HCT116 (cell line): ENCODE data around the gene SCARB1. TPM values are rescaled to one million over a fixed set of nuclear protein-coding genes. Genes with fewer than 3 reads are reported as not detected.

Experiments
- ATAC-seq: fragments of 200-7000 bp; cut with Tn5 transposase; 2 replicates; pipeline ENCODE4 v1.9.1; 2020; ENCODE audit warnings: mild to moderate bottlenecking, moderate library complexity
- BruUV-seq: library from RNA; stranded (reverse); fragments of 400-500 nt; replicated peaks from 2 replicates; lab custom pipeline; 2021; lab: Mats Ljungman, UMichigan
- CTCF ChIA-PET: fragments of 300-600 bp; sonication (Branson Sonifier 250); formaldehyde crosslinking; loops from one replicate; lab custom pipeline; 2021; ENCODE audit warnings: antibody characterized with exemption; lab: Charles Lee
- POLR2A ChIA-PET: fragments of 300-600, 350-600 bp; sonication (Branson Sonifier 250); formaldehyde crosslinking; loops from one replicate; lab custom pipeline; 2021; ENCODE audit warnings: antibody characterized with exemption; lab: Charles Lee
- RAD21 ChIA-PET, 2 experiments: fragments of 300-600 bp; sonication (Branson Sonifier 250); formaldehyde crosslinking; loops; one replicate each; lab custom pipeline; 2023; ENCODE audit warnings: low total read pairs in 2 of 2; ENCODE audit not compliant: uncharacterized antibody in 2 of 2, unreplicated experiment in 2 of 2, low non-redundant PET in 1 of 2; lab: Charles Lee
- DNase-seq: peaks from one replicate; pipeline ENCODE4 v3.0.0-alpha.2; 2010; ENCODE audit warnings: low read depth, low spot score
- H2AFZ ChIP-seq: fragments of 200-600 bp; shearing (Covaris generic), sonication (generic); 2 replicates; pipeline ENCODE4 v1.6.1; 2017; ENCODE audit warnings: low read depth, mixed run types, mixed read lengths, antibody characterized with exemption, low read length; ENCODE audit not compliant: poor library complexity, severe bottlenecking
- H3K27ac ChIP-seq: 2 replicates; pipeline ENCODE4 v1.5.1; 2012; ENCODE audit warnings: low read depth, low read length
- H3K27me3 ChIP-seq: fragments of 200-600 bp; sonication (generic); 2 replicates; pipeline ENCODE4 v1.6.1; 2016; ENCODE audit warnings: mixed run types, low read length, mixed read lengths; ENCODE audit not compliant: insufficient read depth
- H3K36me3 ChIP-seq, 2 experiments: fragments of 200-500 bp in 1 of 2; fragments of 200-600 bp in 1 of 2; sonication (Bioruptor generic) in 1 of 2; sonication (generic) in 1 of 2; 2 replicates each; pipeline versions ENCODE4 v1.5.1 to v1.6.1; 2014 to 2016; ENCODE audit warnings: low read length in 2 of 2, inconsistent platforms in 1 of 2, mixed read lengths in 1 of 2, mixed run types in 1 of 2; ENCODE audit not compliant: insufficient read depth in 2 of 2, control insufficient read depth in 1 of 2
- H3K4me1 ChIP-seq, 2 experiments: fragments of 200-600 bp in 1 of 2; sonication (generic) in 1 of 2; 2 replicates each; pipeline versions ENCODE4 v1.5.1 to v1.6.1; 2012 to 2017; ENCODE audit warnings: low read length in 2 of 2, inconsistent platforms in 1 of 2, mild to moderate bottlenecking in 1 of 2, mixed read lengths in 1 of 2, mixed run types in 1 of 2, moderate library complexity in 1 of 2; ENCODE audit not compliant: insufficient read depth in 2 of 2, control insufficient read depth in 1 of 2
- H3K4me2 ChIP-seq: fragments of 200-600 bp; sonication (generic); 2 replicates; pipeline ENCODE4 v1.6.1; 2017; ENCODE audit warnings: mixed run types, low read length, mixed read lengths
- H3K4me3 ChIP-seq, 2 experiments: fragments of 200-600 bp in 1 of 2; sonication (generic) in 1 of 2; replicated peaks in 1 of 2; 2 replicates each; pipeline ENCODE4 v1.5.1; 2011 to 2016; ENCODE audit warnings: low read length in 2 of 2, control low read depth in 1 of 2, low read depth in 1 of 2, mild to moderate bottlenecking in 1 of 2, mixed read lengths in 1 of 2, mixed run types in 1 of 2
- H3K79me2 ChIP-seq: fragments of 200-600 bp; sonication (generic); 2 replicates; pipeline ENCODE4 v1.6.1; 2017; ENCODE audit warnings: mild to moderate bottlenecking, mixed run types, low read length, moderate library complexity, mixed read lengths; ENCODE audit not compliant: insufficient read depth
- H3K9ac ChIP-seq: fragments of 200-600 bp; sonication (generic); 2 replicates; pipeline ENCODE4 v1.6.1; 2016; ENCODE audit warnings: low read length, mixed read lengths
- H3K9me2 ChIP-seq: fragments of 200-600 bp; sonication (generic), shearing (Covaris generic); 2 replicates; pipeline ENCODE4 v1.6.1; 2017; ENCODE audit warnings: mixed run types, mild to moderate bottlenecking, moderate library complexity; ENCODE audit not compliant: insufficient read depth
- H3K9me3 ChIP-seq, 2 experiments: fragments of 200-500 bp in 1 of 2; fragments of 200-600 bp in 1 of 2; sonication (Bioruptor generic) in 1 of 2; sonication (generic) in 1 of 2; 2 replicates each; pipeline ENCODE4 v1.6.1; 2014 to 2017; ENCODE audit warnings: low read length in 2 of 2, mixed read lengths in 2 of 2, inconsistent platforms in 1 of 2, low read depth in 1 of 2, mild to moderate bottlenecking in 1 of 2, mixed run types in 1 of 2, moderate library complexity in 1 of 2; ENCODE audit not compliant: control insufficient read depth in 1 of 2, insufficient read depth in 1 of 2
- H4K20me1 ChIP-seq: fragments of 200-600 bp; sonication (generic), shearing (Covaris generic); 2 replicates; pipeline ENCODE4 v1.6.1; 2017; ENCODE audit warnings: mixed run types, mild to moderate bottlenecking, moderate library complexity; ENCODE audit not compliant: insufficient read depth
- SIN3A ChIP-seq: IDR thresholded peaks from 2 replicates; pipeline ENCODE4 v1.6.1; 2012; ENCODE audit warnings: low read depth
- SRF ChIP-seq: IDR thresholded peaks from 2 replicates; pipeline ENCODE4 v1.6.1; 2012; ENCODE audit warnings: low read depth
- YY1 ChIP-seq: IDR thresholded peaks from 2 replicates; pipeline ENCODE4 v1.6.1; 2011; ENCODE audit warnings: low read length, low read depth, moderate library complexity, mild to moderate bottlenecking; ENCODE audit not compliant: insufficient replicate concordance; ENCODE audit errors: extremely low read depth
- ZFX ChIP-seq: fragments of 450-650 bp; IDR thresholded peaks from 2 replicates; pipeline ENCODE4 v1.6.1; 2017
- intact Hi-C: fragments of 100-400 bp; cut with micrococcal nuclease; formaldehyde crosslinking; loops from 2 replicates; pipeline ENCODE4 v1.10.0; 2022
- total RNA-seq: library from RNA; stranded (reverse); gene quantifications from one replicate; pipeline ENCODE4 v1.2.1, GENCODE V29; 2021; ENCODE audit not compliant: unreplicated experiment
- TF ChIP-seq, protein P1 (sequence below): IDR thresholded peaks from 2 replicates; pipeline ENCODE4 v1.6.1; 2012; ENCODE audit warnings: low read depth
- TF ChIP-seq, protein P2 (sequence below), 3 experiments: fragments of 200-600 bp in 1 of 3; sonication (generic) in 1 of 3; IDR thresholded peaks in 2 of 3; conservative IDR thresholded peaks in 1 of 3; 2 replicates each; pipeline ENCODE4 v1.5.1; 2012 to 2017; ENCODE audit warnings: low read depth in 2 of 3, low read length in 2 of 3, antibody characterized with exemption in 1 of 3, borderline replicate concordance in 1 of 3, control low read depth in 1 of 3, mild to moderate bottlenecking in 1 of 3, mixed read lengths in 1 of 3, mixed run types in 1 of 3, moderate library complexity in 1 of 3; ENCODE audit not compliant: insufficient read depth in 1 of 3

The SCARB1 gene
- total RNA-seq, 1 experiment from 2014 or later, result 95.5 TPM

DNA sequence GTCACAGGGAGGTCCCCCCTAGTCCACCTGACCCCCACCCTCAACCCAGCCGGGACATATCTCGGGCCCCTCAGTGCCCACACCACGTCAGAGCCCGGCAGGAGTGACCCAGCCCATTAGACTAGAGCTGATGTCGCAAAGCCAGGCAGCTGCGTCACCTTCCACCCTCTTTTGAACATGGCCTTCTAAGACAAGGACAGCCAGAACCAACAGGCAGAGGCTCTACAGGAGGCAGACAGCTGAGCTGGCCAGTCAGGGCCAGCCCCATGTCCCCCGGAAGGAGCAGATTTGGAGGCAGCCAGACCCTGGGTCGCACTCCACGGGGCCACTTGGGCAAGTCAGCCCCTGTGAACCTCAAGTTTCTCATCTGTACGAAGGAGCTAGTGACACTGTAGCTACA is 44.1 kb downstream of the SCARB1 start:
- Histone ChIP-seq H3K27ac (no peak overlapping the region), H2AFZ (no peak overlapping the region), H4K20me1 (no peaks in the 10 kb centered on the region), H3K79me2 (peaks cover 47% of the 10 kb centered on the region), H3K4me2 (no peak overlapping the region), H3K27me3 (no peaks in the 10 kb centered on the region), H3K9me3 (no peaks in the 10 kb centered on the region), H3K9ac (no peak overlapping the region), H3K4me1 (peaks cover 4 to 5% of the 10 kb centered on the region in 2 experiments), H3K36me3 (peaks cover 0 to 6% of the 10 kb centered on the region in 2 experiments; a peak in 2 of 4 replicates), H3K9me2 (no peaks in the 10 kb centered on the region), H3K4me3 (no peak overlapping the region)
- TF ChIP-seq, protein P1, sequence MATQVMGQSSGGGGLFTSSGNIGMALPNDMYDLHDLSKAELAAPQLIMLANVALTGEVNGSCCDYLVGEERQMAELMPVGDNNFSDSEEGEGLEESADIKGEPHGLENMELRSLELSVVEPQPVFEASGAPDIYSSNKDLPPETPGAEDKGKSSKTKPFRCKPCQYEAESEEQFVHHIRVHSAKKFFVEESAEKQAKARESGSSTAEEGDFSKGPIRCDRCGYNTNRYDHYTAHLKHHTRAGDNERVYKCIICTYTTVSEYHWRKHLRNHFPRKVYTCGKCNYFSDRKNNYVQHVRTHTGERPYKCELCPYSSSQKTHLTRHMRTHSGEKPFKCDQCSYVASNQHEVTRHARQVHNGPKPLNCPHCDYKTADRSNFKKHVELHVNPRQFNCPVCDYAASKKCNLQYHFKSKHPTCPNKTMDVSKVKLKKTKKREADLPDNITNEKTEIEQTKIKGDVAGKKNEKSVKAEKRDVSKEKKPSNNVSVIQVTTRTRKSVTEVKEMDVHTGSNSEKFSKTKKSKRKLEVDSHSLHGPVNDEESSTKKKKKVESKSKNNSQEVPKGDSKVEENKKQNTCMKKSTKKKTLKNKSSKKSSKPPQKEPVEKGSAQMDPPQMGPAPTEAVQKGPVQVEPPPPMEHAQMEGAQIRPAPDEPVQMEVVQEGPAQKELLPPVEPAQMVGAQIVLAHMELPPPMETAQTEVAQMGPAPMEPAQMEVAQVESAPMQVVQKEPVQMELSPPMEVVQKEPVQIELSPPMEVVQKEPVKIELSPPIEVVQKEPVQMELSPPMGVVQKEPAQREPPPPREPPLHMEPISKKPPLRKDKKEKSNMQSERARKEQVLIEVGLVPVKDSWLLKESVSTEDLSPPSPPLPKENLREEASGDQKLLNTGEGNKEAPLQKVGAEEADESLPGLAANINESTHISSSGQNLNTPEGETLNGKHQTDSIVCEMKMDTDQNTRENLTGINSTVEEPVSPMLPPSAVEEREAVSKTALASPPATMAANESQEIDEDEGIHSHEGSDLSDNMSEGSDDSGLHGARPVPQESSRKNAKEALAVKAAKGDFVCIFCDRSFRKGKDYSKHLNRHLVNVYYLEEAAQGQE, result no peak
- TF ChIP-seq ZFX, result no peak
- TF ChIP-seq SRF, result no peak
- no peak for TF ChIP-seq SIN3A
- no peak for TF ChIP-seq YY1
- TF ChIP-seq, protein P2, sequence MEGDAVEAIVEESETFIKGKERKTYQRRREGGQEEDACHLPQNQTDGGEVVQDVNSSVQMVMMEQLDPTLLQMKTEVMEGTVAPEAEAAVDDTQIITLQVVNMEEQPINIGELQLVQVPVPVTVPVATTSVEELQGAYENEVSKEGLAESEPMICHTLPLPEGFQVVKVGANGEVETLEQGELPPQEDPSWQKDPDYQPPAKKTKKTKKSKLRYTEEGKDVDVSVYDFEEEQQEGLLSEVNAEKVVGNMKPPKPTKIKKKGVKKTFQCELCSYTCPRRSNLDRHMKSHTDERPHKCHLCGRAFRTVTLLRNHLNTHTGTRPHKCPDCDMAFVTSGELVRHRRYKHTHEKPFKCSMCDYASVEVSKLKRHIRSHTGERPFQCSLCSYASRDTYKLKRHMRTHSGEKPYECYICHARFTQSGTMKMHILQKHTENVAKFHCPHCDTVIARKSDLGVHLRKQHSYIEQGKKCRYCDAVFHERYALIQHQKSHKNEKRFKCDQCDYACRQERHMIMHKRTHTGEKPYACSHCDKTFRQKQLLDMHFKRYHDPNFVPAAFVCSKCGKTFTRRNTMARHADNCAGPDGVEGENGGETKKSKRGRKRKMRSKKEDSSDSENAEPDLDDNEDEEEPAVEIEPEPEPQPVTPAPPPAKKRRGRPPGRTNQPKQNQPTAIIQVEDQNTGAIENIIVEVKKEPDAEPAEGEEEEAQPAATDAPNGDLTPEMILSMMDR (IDR thresholded peaks at IDR 0.05 in 2 of 3, conservative IDR thresholded peaks at IDR 0.05 in 1 of 3; ENCODE audit: borderline replicate concordance in 1 of 3, insufficient read depth in 1 of 3, low read depth in 2 of 3, low read length in 2 of 3), result no peak
- POLR2A ChIA-PET, result no interaction called here
- DNase-seq (no peak), ATAC-seq (no peak)
- intact Hi-C loops, result no loop called here
- BruUV-seq, result no TSS peak
- CTCF ChIA-PET, result no interaction called here
- RAD21 ChIA-PET, result no interaction called here
